Sigmoid colon (tissue), 7 donors: ENCODE measurements around the gene RNFT2. TPM values are rescaled to one million over a fixed set of nuclear protein-coding genes. Genes with fewer than 3 reads are reported as not detected.
"Not testable (repeated sequence)": the region's sequence is repeated elsewhere in the genome, so short reads cannot be mapped to it uniquely, and the experiment has no call there.

Source experiments
- DNase-seq: peaks from one replicate; pipeline ENCODE4 v3.0.0-alpha.2; 2019
- H3K27ac ChIP-seq, 4 donors: fragments of 200-600 bp; sonication (generic); one replicate each; pipeline ENCODE4 v1.5.1; 2016 to 2019; ENCODE audit warnings: mild to moderate bottlenecking in 1 of 4
- H3K27me3 ChIP-seq, 3 donors: fragments of 200-600 bp; sonication (generic); one replicate each; pipeline ENCODE4 v1.5.1; 2019; ENCODE audit warnings: mild to moderate bottlenecking in 1 of 3
- H3K36me3 ChIP-seq, 4 donors: fragments of 200-600 bp; sonication (generic); one replicate each; pipeline ENCODE4 v1.5.1; 2016 to 2019
- H3K4me1 ChIP-seq, 4 donors: fragments of 200-600 bp; sonication (generic); one replicate each; pipeline ENCODE4 v1.5.1; 2017 to 2019
- H3K4me3 ChIP-seq, 4 donors: fragments of 200-600 bp; sonication (generic); one replicate each; pipeline ENCODE4 v1.5.1; 2017 to 2019; ENCODE audit warnings: mild to moderate bottlenecking in 2 of 4, moderate library complexity in 1 of 4
- H3K9me3 ChIP-seq, 4 donors: fragments of 200-600 bp in 3 of 4; sonication (generic) in 3 of 4; one replicate each; pipeline versions ENCODE4 v1.5.1 to v1.6.1; 2013 to 2019
- CTCF ChIP-seq, 4 experiments: fragments of 450-650 bp in 3 of 4; fragments of 200-600 bp in 1 of 4; IDR thresholded peaks; one replicate each; pipeline ENCODE4 v1.5.1; 2016 to 2019; ENCODE audit warnings: antibody characterized with exemption in 4 of 4, mild to moderate bottlenecking in 3 of 4, moderate library complexity in 2 of 4
- EP300 ChIP-seq, 4 donors: sonication (generic); formaldehyde crosslinking; IDR thresholded peaks; one replicate each; pipeline ENCODE4 v1.6.1; 2017; ENCODE audit warnings: antibody characterized with exemption in 4 of 4
- POLR2A ChIP-seq, 2 donors: fragments of 450-650 bp; IDR thresholded peaks; one replicate each; pipeline ENCODE4 v1.6.1; 2016; ENCODE audit warnings: antibody characterized with exemption in 2 of 2, mild to moderate bottlenecking in 2 of 2, moderate library complexity in 2 of 2
- POLR2AphosphoS5 ChIP-seq, 4 donors: sonication (generic); formaldehyde crosslinking; IDR thresholded peaks; one replicate each; pipeline ENCODE4 v1.6.1; 2017; ENCODE audit warnings: antibody characterized with exemption in 4 of 4
- WGBS, 2 donors: extraction: QIAGEN DNeasy Blood & Tissue Kit; methylation state at CpG; one replicate each; pipeline ENCODE4 v1.1.7; 2013; 5-methylcytosine and 5-hydroxymethylcytosine counted together
- intact Hi-C: fragments of 100-400 bp; cut with DNase I; formaldehyde crosslinking; loops from one replicate; pipeline ENCODE4 v1.15.1; 2023
- polyA plus RNA-seq, 3 donors: library from polyadenylated mRNA; stranded (reverse); fragments of 200-250 nt; gene quantifications; one replicate each; pipeline ENCODE4 v1.2.3, GENCODE V29; 2013
- total RNA-seq, 4 donors: library from RNA; depleted of rRNA; stranded (reverse); fragments of >200 nt; gene quantifications; one replicate each; pipeline ENCODE4 v1.1.0, GENCODE V29; 2016
- donor health status: healthy with polysubstance abuse.
- donor health status: Bipolar disorder and iron deficiency.
- donor health status: healthy.

Gene RNFT2
- total and polyA plus RNA-seq, 7 donors = 0.36 to 4.3 (median 1.1) TPM

GRCh38 chr12:116812238-116812637, 74.1 kb downstream of the RNFT2 start:
- TF ChIP-seq EP300 (IDR thresholded peaks at IDR 0.05) (no peak), POLR2A (IDR thresholded peaks at IDR 0.05) (no peak), CTCF (IDR thresholded peaks at IDR 0.05) (no peak), POLR2AphosphoS5 (IDR thresholded peaks at IDR 0.05) (no peak)
- no peak for DNase-seq
- Histone ChIP-seq H3K9me3 (no peaks in the 10 kb centered on the region), H3K27ac (no peak overlapping the region), H3K27me3 (no peaks in the 10 kb centered on the region), H3K4me3 (no peak overlapping the region), H3K4me1 (no peaks in the 10 kb centered on the region), H3K36me3 (no peaks in the 10 kb centered on the region)
- WGBS, 2 donors = 87 to 93% methylated on average over 10 of the region's 10 CpGs
- intact Hi-C loops = no loop called here

GRCh38 chr12:116813271-116814041, 75.3 kb downstream of the RNFT2 start:
- no peak for TF ChIP-seq EP300 (IDR thresholded peaks at IDR 0.05)
- no peak for TF ChIP-seq CTCF (IDR thresholded peaks at IDR 0.05)
- TF ChIP-seq POLR2A (IDR thresholded peaks at IDR 0.05) = no peak
- no peak for TF ChIP-seq POLR2AphosphoS5 (IDR thresholded peaks at IDR 0.05)
- intact Hi-C loops = no loop called here
- no peak overlapping the region for H3K4me3 ChIP-seq
- no peaks in the 10 kb centered on the region for H3K9me3 ChIP-seq
- H3K27me3 ChIP-seq = no peaks in the 10 kb centered on the region
- DNase-seq = no peak
- no peaks in the 10 kb centered on the region for H3K36me3 ChIP-seq
- peaks cover 0 to 5% (median 4%) of the 10 kb centered on the region in 4 donors for H3K4me1 ChIP-seq
- 91 to 92% methylated on average over 7 of the region's 7 CpGs for WGBS, 2 donors
- no peak overlapping the region for H3K27ac ChIP-seq

GRCh38 chr12:116814766-116815165, 76.7 kb downstream of the RNFT2 start:
- intact Hi-C loops = loop anchor here (5.0 kb wide), 2 partner anchors 103 to 378 kb away; partner anchors contain the start of gene FBXO21
- 60 to 75% methylated on average over 10 of the region's 10 CpGs for WGBS, 2 donors
- not testable (repeated sequence) for DNase-seq

DNA sequence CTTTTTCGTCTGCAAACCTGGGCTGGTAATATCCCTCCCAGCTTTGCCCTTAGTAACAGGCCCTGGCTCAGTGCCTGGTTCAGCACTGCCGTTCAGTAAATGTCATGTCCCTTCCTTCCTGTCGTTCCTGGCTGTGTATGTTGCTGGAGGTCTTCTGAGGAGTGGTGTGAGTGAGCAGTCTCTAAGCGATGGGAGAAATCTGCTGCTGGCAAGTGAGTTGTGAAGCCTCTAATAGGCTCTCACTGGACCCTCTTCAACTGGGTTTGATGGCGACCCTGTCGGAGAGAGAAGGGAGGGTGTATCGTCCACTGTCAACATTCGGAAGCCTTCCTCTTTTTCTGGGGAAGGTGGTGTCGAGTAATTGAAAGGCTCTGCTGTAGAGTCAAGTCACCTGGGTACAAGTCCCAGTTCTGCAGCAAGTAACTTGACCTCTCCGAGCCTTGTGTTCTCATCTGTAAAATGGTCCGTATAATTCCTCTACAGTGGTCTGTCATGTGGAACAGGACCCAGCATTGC, 80.3 kb downstream of the RNFT2 start:
- WGBS, 2 donors = 21 to 28% methylated on average over 11 of the region's 11 CpGs
- peak in 1 of 4 donors; percentile 8 for TF ChIP-seq POLR2AphosphoS5 (IDR thresholded peaks at IDR 0.05)
- no peak for TF ChIP-seq POLR2A (IDR thresholded peaks at IDR 0.05)
- no peak for DNase-seq
- Histone ChIP-seq H3K4me1 (peaks cover 0 to 11% (median 10%) of the 10 kb centered on the region in 4 donors), H3K27me3 (no peaks in the 10 kb centered on the region), H3K4me3 (peak overlapping the region; percentile 57 to 83 (median 76)), H3K36me3 (no peaks in the 10 kb centered on the region), H3K9me3 (no peaks in the 10 kb centered on the region), H3K27ac (peak overlapping the region; percentile 92 to 99 (median 96))
- intact Hi-C loops = loop anchor here (5.0 kb wide), 2 partner anchors 99 to 374 kb away; partner anchors contain the start of gene FBXO21

More at GRCh38 chr12:116814766-116815165, 76.7 kb downstream of the RNFT2 start:
- H3K4me1 ChIP-seq = peaks cover 0 to 11% (median 10%) of the 10 kb centered on the region in 4 donors
- H3K9me3 ChIP-seq, H3K4me3 ChIP-seq, H3K36me3 ChIP-seq, H3K27ac ChIP-seq, H3K27me3 ChIP-seq: not testable (repeated sequence)

GRCh38 chr12:116818948-116819832, 81.1 kb downstream of the RNFT2 start:
- no peaks in the 10 kb centered on the region for H3K27me3 ChIP-seq
- DNase-seq = peak; percentile 97
- peak overlapping the region; percentile 57 to 83 (median 76) for H3K4me3 ChIP-seq
- peak; percentile 45 to 86 (median 66) for TF ChIP-seq POLR2AphosphoS5 (IDR thresholded peaks at IDR 0.05)
- peak in 1 of 2 donors; percentile 25 for TF ChIP-seq POLR2A (IDR thresholded peaks at IDR 0.05)
- no peak for TF ChIP-seq EP300 (IDR thresholded peaks at IDR 0.05)
- no peak for TF ChIP-seq CTCF (IDR thresholded peaks at IDR 0.05)
- no peaks in the 10 kb centered on the region for H3K9me3 ChIP-seq
- peaks cover 0 to 11% (median 10%) of the 10 kb centered on the region in 4 donors for H3K4me1 ChIP-seq
- 1% methylated on average over 70 of the region's 70 CpGs for WGBS, 2 donors
- intact Hi-C loops = loop anchor here (1.0 to 5.0 kb wide), 3 partner anchors 81 to 373 kb away; partner anchors contain the start of genes FBXO21, RNFT2 and SPRING1
- H3K36me3 ChIP-seq = no peaks in the 10 kb centered on the region
- H3K27ac ChIP-seq = peak overlapping the region; percentile 92 to 99 (median 96)
